Suppressor macrophage (primary cell): ENCODE measurements around the gene STAT3.
A peak's percentile ranks its signal among the peaks of the same experiment; 100 is the strongest.
"Not testable (repeated sequence)": the region's sequence is repeated elsewhere in the genome, so short reads cannot be mapped to it uniquely, and the experiment has no call there.

Source experiments
- DNase-seq, 4 experiments: peaks; one replicate each; pipeline ENCODE4 v3.0.0-alpha.2; 2020 to 2022

STAT3 gene

GRCh38 chr17:42276609-42277341 lies 111.5 kb downstream of the STAT3 start:
- DNase-seq, result peak; percentile 36 to 70 (median 57)

- peak; percentile 82 to 95 (median 90) for DNase-seq
Measured at GRCh38 chr17:42276359-42276608, 112.0 kb downstream of the STAT3 start, which contains the start of gene STAT5B. Gene STAT5B (minus strand): TSS chr17:42276391. CDS start chr17:42232127, 44,264 bp downstream.

GRCh38 chr17:42275527-42276358 lies 112.5 kb downstream of the STAT3 start:
- no peak for DNase-seq

DNA sequence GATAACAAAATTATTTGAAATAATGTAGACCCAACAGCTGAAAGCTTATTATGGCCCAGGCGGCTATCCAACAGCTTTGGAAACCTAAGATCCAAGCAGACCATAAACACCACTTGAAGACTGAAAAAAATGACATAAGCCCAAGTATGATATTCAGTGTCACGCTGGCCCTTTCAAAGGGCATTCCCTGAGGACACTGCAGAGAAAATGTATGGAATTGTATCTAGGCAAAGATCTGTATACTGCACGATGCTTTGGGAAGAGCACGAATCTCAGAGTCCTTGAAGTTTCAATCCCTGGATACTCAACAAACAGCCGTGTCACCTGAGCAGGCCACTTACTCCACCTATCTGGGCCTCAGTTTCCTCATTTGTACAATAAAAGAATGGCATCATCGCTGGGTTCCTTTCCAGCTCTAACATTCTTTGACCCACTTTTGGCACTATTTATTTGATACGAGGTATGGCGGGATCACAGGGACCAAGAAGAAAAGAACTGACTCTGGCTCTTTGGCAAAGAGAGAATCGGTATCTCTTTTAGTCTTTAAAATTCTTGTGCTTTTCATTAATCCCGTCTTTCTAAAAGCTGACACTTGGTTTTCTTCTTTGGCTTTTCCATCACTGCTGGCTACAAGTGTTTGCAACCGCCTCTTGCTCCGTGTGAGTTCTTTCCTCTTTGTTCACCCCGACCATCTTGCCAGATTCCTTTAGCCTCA lies 113.3 kb downstream of the STAT3 start:
- DNase-seq, result peak in 3 of 4 experiments; percentile 24 to 41 (median 35)

DNA sequence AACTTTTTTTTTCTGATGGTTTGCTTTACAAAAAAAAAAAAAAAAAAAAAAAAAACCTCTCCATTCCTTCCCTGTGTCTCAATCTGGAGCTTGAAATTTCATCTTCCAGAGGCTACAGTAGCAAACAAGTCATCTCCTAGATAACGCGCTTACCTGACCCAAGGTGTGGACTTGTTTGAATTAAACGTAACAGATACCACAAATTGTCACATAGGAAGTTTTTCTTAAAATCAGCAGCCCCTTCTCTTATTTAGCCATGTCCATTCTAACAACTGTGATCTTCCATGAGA lies 114.0 kb downstream of the STAT3 start:
- DNase-seq, result no peak

- peak in 1 of 4 experiments; percentile 13 for DNase-seq
Measured at GRCh38 chr17:42273474-42274252, 114.6 kb downstream of the STAT3 start.

DNA sequence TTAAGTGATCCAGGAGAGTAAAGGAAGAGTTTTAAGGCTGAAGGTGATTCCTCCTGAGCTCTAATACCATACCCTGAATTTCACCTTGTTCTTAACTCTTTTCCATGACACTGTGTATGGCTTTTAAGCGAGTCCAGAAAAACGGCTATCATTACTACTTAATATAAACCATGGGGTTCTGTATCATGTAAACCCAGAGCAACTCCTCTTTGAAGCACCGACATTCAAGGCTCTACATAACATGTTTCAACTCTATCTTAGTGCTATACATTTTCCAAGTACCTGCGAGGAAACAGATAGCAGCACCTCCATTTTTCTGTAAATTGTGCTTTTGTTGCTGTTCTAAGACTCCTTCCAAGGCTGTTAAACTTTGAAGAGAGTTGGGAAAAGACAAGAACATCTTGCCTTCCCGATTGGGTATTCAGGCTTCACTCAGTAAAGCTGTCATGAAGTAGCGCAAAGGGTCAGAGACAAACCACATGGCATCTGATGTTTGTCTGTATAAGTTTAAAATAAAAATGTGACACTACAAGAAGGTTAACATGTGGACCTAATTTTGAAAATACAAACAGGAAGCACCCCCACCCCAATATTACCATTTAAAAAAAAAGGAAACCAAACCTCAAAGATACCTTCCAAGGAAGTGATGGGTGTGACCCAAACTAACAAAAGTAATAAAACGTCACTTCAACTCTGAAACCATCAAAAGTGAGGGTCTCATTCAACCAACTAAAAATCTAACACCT lies 115.9 kb downstream of the STAT3 start:
- no peak for DNase-seq

GRCh38 chr17:42271779-42272035 lies 116.5 kb downstream of the STAT3 start:
- peak in 3 of 4 experiments; percentile 17 to 40 (median 22) for DNase-seq

DNA sequence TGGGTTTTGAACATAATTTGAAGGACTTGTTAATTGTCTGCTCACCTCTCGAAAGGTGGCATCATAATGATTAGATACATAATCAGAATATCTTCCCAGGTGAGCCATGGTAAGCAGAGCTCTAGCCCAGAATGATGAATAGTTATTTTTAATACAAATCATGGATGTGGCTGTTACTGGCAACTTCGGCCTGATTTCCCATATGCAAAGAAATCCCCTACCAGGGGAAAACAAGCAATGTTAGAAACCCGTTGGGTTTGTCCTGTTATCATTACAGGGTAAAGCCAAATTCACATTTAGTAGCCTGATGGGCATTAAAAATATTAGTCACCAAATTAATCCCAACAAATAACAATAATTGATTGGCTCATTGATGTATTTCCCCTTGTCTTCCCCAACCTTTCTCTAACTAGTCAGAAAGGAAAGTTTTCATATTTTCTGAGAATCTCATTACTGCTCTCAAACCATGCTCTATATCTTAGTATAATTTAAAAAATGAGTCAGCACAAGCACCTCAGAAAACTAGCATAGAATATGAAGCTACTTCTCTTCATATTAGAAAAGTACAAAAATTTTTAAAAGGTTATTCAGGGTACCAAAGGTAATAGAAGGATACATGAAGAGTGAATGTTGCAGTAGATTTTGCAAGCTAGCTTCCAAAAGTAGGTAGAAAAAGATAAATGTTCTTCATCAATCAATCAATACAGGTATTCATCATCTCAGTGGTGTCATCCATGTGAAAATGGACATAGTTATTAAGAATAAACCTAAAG lies 117.0 kb downstream of the STAT3 start:
- DNase-seq, result no peak

GRCh38 chr17:42270596-42270995 lies 117.6 kb downstream of the STAT3 start:
- no peak for DNase-seq

DNA sequence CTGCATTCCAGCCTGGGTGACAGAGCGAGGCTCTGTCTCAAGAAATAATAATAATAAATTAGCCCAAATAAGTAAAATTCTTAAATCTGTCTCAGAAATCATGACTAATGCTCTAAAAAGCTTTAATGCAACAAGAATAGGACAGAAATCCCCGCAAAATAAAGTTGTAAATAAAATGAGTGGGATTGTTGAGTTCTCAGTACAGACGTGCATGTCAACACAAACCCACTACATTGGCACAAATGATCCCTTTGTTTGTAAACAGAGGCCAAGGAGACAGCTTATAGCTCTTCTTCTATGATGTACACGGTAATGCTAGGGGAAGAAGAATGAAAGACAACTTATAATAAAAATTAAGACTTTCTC lies 118.1 kb downstream of the STAT3 start:
- no peak for DNase-seq

GRCh38 chr17:42268236-42268635 lies 120.0 kb downstream of the STAT3 start:
- no peak for DNase-seq

GRCh38 chr17:42266918-42267766 lies 121.1 kb downstream of the STAT3 start:
- peak; percentile 66 to 93 (median 80) for DNase-seq

- no peak for DNase-seq
Measured at GRCh38 chr17:42266462-42266861, 121.8 kb downstream of the STAT3 start.

- DNase-seq, result not testable (repeated sequence)
Measured at GRCh38 chr17:42264366-42264765, 123.9 kb downstream of the STAT3 start.
